HG03521 (cell line): ENCODE data around the gene PLSCR5.

Source experiments
- ATAC-seq: cut with Tn5 transposase; IDR thresholded peaks from one replicate; pipeline ENCODE4 v1.9.1; 2021; ENCODE audit warnings: mild to moderate bottlenecking, moderate library complexity; ENCODE audit not compliant: unreplicated experiment

PLSCR5 gene

DNA sequence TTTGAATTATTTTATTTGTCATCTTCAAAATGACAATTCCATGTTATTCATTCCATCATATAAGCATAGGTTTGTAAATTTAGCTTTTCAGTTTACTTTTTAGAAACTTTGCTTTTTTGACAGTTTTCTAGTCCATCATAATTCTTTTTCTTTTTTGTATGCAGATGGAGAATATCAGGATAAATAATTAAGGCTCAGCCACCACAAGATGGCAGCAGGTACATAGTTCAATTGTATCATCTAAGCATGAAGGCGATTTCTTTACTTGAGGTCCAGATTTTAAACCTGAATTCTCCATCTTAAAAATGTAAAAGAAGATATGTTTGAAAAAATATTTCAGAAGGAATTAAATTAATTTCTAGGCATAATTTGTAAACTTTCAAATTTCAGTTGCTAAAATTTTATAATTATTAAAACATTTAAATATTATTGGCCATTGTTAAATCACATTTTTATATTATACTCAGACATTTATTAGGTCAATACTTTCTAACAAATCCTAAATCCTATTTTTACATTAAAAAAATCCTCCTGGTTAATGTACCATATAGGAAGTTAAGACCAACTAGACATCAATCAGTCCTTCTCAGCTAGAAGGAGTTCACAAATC, 15.1 kb downstream of the PLSCR5 start:
- no peak for ATAC-seq

DNA sequence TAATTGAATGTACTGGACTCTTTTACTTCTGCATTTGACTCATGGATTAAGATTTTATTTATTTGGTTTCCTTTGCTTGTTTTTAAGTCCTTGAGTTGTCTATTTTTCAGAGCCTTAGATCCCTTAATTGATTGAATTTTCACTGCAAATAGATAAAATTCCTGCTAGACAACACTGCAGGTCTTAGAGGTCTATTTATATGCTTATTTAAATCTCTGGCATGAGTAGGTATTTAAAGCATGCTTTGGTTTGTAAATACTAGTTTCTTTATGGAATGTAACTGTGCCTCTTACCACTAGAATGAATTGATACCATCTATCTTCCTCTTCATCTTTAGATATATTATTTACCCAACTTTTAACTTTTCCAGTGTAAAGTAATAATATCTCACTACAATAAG, 20.0 kb downstream of the PLSCR5 start:
- no peak for ATAC-seq

DNA sequence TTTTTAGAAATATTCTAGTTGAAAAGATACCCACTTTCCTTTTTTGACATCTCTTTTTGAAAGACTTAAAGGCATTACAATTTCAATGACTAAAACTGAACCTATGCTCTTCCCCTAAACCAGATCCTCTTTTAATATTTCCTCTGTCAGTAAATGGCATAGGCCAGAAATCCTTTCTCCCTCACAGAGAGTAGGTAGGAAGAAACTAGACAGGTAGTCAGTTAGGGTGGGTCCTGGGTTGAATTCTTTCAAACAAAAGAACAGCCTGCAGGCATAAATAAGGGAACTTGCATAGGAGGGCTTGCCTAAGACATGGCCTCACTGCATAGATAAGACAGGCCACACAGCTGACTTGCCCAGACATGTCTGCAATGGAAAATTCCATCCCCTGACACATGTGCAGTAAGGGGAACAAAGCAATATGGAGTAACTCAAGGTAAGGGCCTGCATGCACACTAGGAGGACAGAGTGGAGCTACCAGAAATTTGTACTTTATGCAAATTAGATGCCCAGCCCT, 23.1 kb downstream of the PLSCR5 start:
- ATAC-seq: no peak

DNA sequence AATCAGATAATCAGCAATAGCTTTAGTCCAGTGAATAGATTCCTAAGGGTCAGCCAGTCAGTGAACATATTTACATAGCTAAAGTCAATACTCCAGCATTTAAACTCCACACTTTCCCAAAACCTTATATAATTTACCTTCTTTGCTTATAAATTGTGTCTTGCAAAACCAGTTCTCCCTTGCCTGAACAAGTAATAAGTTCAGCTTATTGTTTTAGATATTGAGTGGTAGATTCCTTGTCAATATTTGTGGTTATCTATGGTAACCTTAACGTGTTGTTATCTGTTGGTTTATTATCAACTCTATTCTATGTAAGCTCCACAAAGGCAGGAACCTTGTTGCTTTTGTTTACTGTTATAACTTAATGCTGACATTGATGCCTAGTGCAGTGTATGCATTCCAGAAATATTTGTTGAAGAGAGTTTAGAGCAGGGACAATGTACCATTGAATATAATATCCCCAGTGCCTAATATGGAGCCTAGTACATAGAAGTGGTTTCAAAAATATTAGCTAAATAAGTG, 24.0 kb downstream of the PLSCR5 start:
- ATAC-seq: no peak

DNA sequence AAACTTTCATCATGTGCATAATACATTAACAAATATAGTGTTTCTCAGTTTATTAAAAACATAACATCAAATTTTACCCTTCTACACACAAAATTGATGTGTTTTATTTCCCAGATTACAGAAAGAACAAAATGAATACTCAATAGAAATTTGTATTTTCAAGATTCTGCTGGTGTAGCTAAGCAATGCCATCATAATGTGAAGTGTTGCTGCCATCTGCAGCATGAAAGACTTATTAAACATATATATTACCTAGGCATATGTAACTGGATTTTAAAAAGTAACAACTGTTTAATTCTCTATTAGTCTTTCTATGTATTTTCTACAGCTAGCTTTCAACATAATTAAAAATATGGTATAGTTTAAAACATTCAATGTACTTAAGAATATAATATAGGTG, 27.5 kb downstream of the PLSCR5 start:
- ATAC-seq: no peak

DNA sequence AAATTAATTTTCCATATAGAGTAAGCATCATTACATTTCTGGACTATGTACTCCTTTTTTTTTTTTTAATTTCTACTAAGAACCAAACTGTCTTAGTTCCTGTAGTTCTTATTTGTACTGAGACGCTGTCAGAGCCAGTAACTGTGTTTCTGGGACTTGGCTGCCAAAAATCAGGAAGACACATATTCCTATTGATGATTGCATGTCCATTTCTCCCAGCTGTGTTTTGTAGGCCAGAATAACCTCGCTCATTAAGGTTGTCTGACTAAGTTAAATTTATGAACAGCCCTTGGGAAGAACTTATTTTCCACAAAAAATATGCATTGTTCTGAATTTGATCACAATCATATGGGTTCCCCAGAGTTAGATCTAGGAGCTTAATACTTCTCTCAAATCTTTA, 29.5 kb downstream of the PLSCR5 start:
- no peak for ATAC-seq

DNA sequence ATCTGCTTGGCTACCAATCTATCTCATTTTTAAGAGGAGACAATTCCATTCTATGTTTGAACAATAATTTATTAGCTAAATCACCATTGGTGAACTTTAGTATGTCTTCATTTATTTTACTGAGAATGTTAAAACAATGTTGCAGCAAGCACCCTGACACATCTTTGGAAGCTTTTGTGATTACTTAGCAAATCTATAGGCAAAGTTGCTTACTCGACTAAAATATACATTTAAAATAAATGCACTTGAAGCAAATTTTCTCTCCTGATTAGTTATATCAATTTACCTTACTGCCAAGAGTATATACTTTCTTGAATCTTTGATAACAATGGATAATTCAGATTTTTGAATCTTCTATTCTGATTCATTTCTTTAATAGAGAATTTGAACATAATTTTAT, 31.0 kb downstream of the PLSCR5 start:
- ATAC-seq: no peak

DNA sequence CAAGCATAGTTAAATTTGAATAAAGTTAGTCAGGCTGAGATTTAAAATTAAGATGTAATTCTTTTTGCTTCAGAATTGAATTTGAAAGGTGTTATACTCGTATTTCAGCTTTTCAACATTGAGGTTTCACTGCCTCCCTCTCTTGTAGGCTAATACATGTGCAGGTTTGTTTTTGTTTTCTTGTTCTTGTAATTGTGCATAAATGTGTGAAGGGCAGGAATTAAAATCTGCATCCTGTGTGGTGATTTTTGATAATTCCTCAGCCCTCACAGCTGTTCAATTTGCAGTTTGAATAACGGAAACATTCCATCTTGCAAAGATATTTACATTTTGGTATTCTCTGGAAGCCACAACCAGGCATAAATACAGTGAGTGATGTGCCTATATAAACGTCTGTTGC, 35.8 kb downstream of the PLSCR5 start:
- no peak for ATAC-seq

DNA sequence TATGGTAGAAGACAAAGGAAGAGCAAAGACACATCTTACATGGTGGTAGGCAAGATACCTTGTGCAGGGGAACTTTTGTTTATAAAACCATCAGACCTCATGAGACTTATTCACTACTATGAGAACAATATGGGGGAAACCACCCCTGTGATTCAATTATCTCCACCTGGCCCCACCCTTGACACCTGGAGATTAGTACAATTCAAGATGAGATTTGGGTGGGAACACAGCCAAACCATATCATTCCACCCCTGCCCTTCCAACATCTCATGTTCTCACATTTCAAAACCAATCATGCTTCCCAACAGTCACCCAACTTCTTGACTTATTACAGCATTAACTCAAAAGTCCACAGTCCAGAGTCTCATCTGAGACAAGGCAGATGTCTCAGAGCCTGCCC, 39.0 kb downstream of the PLSCR5 start:
- ATAC-seq: no peak

DNA sequence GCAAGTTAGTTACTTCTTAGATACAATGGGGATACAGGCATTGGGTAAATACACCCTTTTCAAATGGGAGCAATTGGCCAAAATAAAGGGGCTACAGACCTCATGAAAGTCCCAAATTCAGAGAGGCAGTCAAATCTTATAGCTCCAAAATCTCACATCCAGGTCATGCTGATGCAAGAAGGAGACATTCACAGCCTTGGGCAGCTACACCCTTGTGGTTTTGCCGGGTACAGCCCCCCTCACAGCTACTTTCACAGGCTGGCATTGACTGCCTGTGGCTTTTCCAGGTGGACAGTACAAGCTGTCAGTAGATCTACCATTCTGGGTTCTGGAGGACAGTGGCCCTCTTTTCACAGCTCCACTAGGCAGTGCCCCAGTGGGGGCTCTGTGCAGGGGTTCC, 43.3 kb downstream of the PLSCR5 start:
- no peak for ATAC-seq

DNA sequence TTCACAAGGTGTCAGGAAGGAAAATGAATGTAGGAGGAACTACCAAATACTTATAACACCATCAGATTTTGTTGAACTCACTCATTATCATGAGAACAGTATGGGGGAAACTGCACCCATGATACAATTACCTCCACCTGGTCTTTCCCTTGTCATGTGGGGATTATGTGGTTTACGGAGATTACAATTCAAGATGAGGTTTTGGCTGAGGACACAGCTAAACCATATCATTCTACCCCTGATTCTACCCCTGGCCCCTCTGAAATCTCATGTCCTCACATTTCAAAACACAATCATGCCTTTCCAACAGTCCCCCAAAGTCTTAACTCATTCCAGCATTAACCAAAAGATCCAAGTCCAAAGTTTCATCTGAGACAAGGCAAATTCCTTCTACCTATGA, 43.7 kb downstream of the PLSCR5 start:
- no peak for ATAC-seq

DNA sequence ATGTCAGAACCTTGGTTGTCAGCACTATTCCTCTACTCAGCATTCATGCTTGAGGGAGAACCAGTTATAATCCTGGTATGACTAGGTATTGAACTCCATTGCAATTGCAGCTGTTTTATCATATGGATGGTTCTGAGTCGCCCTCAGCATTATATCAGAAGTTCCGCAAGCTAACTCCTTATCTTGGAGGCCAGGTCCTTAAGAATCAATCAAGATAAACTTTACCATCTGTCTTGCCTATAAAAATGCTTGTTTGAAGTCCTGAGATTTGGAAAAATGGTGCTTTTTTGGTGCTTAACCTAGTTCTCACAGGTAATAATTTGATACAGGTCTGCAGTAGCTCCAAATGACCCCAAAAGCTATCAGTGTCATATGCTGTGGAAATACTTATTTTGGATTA, 44.5 kb downstream of the PLSCR5 start:
- no peak for ATAC-seq

DNA sequence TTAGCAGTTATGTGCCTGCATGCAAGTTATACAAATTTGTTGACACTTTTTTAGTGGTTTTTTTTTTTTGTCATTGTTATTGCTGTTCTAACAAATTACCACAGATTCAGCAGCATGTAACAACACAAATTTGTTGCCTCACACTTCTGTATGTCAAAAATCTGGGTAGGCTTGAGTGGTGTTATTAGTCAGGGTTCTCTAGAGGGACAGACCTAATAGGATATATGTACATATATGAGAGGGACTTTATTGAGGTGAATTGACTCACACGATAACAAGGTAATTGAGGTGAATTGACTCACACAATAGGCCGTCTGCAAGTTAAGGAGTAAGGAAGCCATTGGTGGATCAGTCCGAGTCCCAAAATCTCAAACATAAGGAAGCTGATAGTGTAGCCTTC, 45.8 kb downstream of the PLSCR5 start:
- no peak for ATAC-seq

DNA sequence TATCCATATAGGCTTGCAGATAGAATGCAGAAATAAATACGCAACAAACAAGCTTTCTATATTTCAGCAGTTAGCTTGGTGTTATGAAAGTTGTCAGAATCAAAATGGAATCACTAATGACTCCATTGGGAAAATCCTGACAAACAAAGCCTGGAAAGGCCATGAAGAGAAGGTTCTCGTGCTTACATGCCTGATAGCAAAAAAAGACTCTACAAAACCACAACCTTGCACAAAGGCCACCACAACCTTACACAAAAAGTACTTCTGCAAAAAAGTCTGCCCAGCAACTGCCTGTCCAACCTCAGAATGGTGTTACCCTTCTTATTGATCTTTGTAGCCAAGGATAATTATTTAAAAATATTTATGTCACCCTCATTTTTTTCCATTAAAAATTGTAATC, 46.4 kb downstream of the PLSCR5 start:
- ATAC-seq: no peak

DNA sequence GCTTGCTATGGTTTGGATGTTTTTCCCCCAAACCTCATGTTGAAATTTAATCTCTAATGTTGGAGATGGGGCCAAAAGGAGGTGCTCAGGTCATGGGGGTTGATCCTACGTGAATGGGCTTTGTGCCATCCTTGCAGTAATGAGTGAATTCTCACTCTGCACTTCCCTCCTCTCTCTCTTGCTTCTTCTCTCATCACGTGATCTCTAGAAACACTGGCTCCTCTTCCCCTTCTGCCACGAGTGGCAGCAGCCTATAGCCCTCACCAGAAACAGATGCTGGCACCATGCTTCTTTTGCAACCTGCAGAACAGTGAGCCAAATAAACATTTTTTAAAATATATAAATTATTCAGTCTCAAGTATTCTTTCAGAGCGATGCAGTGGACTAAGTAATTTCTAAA, 47.4 kb downstream of the PLSCR5 start:
- no peak for ATAC-seq

DNA sequence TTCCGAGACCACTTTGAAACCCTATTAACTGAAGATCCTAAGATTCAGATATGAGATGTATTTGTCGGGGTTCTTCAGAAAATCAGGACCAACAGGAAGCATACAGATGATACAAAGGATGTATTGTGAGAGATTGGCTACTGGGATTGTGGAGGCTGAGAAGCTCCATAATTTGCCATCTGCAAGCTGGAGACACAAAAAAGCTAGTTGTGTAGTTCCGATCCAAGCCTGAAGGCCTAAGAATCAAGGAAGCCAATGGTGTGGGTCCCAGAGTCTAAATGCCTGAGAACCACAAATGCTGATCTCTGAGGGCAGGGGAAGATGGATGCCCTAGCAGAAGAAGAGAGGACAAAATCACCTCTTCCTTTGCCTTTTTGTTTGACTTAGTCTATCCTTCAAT, 49.8 kb downstream of the PLSCR5 start:
- no peak for ATAC-seq

DNA sequence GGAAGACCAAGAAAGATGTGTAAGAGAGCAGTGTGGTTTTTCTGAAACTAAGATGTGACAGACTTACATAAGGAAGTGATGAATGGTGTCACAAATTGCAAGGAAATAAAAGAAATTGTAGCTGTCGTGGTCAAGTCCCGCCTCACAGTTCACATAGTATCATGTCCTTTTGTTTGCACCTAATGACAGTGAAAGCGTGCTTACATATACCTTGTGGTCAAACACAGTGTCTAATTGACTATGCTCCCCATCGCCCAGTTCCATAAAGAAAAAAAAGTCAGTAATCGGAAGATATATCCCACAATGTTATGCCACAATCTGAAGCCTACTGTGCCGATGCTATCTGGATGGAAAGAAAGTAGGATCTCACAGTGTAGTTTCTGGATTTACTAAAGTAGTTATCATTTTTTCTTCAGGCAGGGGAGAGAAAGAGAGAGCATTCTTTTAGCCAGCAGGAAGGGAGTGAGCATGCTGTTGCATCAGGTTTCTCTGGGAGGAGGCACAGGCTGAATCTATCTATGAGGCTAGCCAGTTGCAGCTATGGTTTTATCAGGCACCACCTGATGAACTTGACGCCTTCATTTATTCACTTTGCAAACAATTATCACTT, 50.9 kb downstream of the PLSCR5 start:
- no peak for ATAC-seq

DNA sequence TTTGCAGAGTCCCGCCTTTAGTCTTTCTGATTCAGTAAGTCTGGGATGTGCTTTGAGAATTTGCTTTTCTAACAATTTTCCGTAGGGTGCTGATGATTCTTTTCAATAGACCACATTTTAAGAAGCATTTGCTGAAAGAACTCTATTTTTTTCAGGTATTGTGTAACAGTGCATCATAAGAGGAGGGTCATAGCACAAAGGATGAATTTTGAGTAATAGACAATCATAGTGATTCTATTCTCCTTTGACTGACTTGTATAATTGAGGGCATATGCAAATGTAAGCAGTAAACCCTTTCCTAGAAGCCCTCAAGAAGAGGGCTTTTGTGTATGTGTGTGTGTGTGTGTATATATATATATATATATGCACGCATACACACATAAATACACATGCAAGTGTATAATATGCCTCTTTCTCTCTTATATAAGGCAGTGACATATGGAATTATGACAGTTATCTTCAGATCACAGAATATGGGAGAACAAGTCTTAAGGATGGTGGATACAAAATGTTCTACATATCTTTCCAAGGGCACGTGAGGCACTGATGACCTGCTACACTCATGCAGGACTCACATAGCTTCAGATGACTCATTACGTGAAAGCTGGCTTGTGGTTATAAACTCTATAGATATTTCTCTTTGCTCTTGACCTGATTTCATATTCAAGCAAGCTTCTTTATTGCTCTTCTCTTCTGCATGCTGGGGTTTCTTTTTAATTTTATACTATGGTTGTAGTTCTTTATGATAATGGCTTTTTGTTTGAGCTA, 54.2 kb downstream of the PLSCR5 start:
- peak; percentile 95 for ATAC-seq

DNA sequence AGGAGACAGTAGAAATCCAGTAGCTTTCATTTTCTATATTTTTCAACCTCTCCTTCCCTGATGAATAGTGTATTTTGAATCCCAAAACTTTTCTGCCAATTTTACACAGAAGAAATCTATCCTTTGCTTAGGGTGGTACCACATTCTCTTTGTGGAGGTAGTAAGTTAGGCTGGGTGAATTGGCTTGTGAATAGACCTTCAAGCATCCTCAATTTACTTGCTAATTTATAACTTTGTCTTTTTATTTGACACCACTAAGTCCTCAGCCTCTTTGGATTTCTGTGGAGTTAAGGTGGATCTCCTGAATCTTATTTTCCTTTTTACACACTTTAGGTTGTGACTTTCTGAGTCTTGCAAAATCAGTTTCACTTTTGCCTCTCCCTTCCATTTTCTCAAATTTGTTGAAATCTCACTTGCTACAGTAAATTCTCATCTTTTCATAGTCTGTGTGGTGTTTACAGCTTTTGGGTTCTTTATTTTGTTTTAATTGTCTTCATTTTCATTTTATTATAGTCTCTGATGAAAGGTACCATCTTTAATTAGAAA, 55.0 kb downstream of the PLSCR5 start:
- ATAC-seq: no peak

DNA sequence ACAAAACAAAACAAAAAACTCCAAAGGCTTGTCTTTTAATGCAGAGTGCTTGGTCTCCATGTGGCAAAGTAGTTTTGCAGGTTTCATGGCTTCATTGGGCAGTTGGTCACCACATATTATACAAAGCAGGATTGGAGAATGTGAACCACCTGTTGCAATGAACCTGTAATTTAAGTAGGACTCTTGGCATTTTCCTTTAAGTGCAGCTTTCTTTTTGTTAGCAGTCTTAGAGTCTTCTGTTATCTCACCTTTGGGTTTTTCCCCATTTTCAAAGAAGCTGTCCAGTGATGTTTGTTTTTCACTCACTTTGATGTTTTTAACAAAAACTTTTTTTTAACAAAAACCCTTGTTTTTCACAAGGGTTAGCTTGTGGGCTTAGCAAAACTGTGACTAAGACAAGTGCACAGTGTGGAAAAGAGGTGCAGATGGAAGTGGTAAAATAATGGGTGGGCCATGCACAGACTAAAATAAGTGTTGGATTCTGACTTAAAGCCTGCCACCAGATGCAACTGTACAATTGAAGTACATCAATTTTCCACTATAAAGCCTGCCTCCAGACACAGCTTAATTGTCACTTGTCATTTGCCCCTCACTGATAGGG, 57.8 kb downstream of the PLSCR5 start:
- ATAC-seq: no peak

DNA sequence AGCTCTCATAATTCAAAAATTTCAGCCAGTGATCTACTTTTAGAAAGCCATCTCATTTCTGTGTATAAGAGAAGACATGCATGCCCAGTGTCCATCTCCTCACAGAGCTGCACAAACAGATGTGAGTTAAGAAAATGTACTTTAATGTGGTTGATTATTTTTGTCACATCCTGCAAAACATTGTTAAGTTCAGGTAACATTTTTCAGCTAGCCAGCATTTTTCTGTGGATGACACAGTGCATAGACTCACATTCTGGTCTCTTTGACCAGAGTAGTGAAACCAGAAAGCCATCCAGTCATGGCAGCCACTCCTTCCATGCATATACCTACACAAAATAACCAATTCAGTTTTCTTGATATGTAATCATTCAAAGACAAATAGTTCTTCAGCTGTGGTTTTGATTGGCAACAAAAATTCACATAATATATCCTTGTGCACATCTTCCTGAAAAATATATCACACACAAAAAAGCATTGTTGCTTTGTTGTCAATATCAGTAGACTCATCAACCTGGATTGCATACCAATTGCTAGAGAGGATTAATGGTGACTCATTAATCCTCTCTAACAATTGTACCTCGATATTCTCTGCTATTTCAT, 58.7 kb downstream of the PLSCR5 start:
- ATAC-seq: no peak
